Measurements from ENCODE around the gene ZFYVE1.

DNA sequence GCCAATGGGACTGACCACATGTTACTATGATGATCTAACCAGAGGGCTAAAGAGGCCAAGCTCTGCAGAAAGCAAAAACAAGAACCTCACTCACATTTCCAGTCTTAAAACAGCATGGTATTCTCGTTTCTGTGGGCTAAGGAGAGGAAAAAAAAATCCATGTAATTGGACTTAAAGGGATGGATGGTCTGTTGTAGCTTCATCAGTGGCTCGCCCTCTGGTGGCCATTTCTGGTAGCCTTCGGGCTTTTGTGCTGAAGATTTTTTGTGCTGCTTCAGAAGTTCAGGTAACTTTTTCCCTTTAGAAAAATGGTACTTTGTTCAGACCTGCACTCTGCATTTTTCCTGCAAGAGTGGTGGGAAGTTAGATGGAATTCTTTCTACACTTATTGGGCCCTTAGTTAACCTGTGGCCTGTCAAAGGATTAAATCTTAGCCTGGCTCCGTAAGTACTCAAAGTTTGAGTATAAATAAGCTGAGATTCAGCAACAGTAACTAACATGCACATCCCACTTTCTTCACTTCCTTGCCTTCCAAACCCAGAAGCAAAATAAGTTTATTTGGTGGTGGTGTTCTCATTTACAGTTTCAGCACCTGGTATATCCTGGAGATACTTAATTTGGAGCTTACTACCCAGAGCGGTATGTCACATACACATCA is 78.3 kb downstream of the ZFYVE1 start:
- TF ChIP-seq, protein P1, sequence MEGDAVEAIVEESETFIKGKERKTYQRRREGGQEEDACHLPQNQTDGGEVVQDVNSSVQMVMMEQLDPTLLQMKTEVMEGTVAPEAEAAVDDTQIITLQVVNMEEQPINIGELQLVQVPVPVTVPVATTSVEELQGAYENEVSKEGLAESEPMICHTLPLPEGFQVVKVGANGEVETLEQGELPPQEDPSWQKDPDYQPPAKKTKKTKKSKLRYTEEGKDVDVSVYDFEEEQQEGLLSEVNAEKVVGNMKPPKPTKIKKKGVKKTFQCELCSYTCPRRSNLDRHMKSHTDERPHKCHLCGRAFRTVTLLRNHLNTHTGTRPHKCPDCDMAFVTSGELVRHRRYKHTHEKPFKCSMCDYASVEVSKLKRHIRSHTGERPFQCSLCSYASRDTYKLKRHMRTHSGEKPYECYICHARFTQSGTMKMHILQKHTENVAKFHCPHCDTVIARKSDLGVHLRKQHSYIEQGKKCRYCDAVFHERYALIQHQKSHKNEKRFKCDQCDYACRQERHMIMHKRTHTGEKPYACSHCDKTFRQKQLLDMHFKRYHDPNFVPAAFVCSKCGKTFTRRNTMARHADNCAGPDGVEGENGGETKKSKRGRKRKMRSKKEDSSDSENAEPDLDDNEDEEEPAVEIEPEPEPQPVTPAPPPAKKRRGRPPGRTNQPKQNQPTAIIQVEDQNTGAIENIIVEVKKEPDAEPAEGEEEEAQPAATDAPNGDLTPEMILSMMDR (IDR thresholded peaks at IDR 0.05): peak; percentile 61 to 81 (median 69)
- TF ChIP-seq POLR2A (IDR thresholded peaks at IDR 0.05): no peak
